ENCODE measurements around the gene EPHB2.

Gene EPHB2

GRCh38 chr1:22780696-22781095 lies 70.1 kb downstream of the EPHB2 start:
- no peak for DNase-seq (ENCODE audit: low read depth)

DNA sequence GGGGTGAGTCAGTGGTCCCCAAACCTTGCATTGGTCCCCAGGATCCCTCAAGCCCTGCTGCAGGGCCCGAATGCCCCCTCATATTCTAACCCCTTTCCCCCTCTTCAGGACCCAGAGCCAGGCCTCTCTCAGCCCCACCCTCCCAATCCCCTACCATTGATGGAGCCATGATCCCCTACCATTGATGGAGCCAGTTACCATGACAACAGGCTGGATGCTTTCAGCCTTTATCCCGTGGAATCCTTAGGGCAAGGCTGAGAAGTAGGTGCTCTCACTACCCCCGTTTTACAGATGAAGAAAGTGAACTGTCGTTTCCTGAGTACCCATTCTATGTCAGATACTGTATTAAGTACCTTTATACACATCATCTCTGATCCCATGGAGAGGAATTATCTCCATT lies 70.8 kb downstream of the EPHB2 start:
- no peak for DNase-seq (ENCODE audit: low read depth)

DNA sequence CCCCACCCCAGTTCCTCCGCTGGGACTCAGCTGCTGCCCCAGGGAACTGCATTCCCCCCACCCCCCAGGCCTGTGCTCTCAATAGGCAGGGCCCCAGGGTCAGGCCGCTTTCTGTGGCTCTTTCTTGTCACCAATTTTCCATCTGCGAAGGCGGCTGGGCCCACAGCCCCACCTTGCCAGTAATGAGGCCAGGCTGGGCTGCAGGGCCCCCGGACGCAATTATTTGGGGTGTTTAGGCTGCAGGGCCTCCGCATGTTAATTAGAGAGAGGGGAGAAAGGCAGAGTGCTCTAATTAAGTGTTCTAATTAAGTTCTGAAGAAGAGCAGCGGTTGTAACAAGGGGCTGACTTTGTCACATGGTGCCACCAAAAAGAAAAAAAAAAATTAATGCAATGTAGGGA lies 71.8 kb downstream of the EPHB2 start:
- no peak for DNase-seq (ENCODE audit: low read depth)

GRCh38 chr1:22784317-22784716 lies 73.7 kb downstream of the EPHB2 start:
- no peak for DNase-seq (ENCODE audit: low read depth)

- no peak for DNase-seq (ENCODE audit: low read depth)
These were observed 74.1 kb downstream of the EPHB2 start for GRCh38 chr1:22784737-22785136.

- DNase-seq (ENCODE audit: low read depth), result no peak
These were observed 75.5 kb downstream of the EPHB2 start for GRCh38 chr1:22786101-22786500.

DNA sequence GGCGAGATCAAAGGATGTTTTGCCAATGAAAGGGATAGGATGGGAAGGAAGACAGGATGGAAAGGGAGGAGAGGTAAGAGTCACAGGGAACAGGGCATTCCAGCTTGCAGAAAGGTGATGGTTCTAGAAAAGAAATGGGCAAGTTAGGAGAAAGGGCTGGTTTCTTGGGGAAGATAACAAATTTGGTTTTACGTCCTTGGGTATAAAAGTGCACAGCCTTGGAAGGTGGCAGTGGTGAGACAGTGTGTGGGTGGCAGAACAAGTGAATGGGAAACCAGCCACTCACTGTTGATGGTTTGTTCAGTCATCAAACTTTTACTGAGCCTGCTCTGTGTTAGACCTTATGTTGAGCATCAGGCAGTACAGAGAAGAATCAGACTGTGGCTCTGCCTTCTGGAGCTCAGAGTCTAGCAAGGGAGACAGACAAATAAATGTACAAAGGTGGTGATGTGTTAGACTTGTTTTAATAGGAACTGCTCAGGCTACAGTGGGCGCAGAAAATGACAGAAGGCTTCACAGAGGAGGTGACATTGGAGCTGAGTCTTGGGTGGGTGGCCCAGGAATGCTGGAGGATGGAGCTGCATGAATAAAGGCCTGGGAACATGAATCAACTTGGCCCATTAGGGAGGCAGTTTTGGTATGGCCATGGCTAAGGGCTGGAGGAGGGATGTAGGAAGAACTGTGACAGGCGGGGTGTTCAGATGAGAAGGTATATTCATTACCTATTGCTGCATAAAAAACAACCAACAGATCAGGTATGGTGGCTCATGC lies 76.3 kb downstream of the EPHB2 start:
- DNase-seq (ENCODE audit: low read depth), result no peak

GRCh38 chr1:22787636-22788035 lies 77.0 kb downstream of the EPHB2 start:
- no peak for DNase-seq (ENCODE audit: low read depth)

DNA sequence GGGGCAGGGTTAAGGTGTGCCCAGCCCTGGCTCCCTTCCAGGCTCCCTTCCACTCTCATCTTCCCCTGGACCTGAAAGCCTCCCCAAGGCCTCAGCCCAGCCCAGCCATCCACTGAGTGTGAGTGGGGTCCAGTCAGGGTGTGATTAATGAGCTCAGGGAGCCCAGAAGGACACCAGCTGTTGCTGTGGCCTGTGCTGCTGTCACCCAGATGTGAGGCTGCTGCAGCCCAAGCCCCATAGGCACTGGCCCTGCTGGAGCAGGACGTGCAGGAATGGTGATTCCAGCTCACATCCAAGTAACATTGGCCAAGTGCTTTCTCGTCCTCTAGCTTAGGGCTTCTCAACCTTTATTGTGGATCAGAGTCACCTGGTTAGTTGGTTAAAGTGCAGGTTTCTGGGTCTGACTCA lies 77.6 kb downstream of the EPHB2 start:
- DNase-seq (ENCODE audit: low read depth), result no peak

DNA sequence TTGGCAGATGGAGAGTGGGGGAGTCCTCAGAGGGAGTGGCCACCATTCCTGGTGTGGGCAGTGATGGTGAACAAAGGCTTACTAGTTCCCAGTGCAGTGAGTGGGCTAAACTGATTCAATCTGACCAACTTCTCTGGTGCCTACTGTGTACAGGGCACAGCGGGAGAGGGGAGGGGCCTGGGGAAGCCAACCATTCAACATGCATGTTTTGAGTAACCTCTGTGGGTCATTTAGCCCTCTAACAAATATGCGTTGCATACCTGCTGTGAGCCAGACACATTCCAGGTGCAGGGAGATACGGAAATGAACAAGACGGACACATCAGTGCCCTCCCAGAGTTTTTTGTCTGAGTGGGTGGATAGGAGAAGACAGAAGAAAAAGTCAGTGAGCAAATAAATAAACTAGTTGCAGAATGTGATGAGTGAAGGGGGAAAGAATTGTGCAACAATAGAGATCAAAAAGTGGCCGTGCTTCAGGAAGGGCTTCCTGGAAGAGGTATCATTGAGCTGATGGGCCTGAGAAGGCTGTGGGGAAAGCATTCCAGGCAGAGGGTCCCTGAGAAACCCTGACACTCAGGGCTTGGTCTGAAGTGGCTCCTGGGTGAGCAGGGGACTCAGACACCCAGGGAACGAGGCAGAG lies 78.8 kb downstream of the EPHB2 start:
- no peak for DNase-seq (ENCODE audit: low read depth)

GRCh38 chr1:22790232-22791008 lies 79.8 kb downstream of the EPHB2 start:
- DNase-seq (ENCODE audit: low read depth), result no peak

DNA sequence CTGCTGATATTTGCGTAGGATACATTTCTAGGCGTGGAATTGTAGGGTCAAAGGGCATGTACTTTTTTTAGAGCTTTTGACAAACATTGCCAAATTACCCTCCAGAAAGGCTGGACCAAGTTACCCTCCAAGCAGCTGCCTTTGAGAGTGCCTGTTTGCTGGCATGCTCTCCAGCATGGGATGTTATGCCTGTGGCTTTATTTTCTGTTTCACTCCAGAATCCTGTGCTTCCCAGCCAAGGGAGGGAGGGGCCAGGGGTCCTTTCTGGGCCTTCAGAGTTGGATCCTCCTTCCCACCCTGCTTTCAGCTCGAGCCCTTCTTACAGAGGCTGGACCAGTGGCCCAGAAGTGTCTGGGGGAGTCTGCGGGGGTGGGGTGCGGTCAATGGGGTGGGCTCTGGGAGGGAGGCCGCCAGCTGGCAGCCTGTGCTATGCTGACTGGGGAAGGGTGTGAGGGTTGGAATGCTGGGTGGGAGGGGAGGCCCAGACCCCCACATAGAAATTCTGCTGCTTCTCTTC lies 81.2 kb downstream of the EPHB2 start:
- no peak for DNase-seq (ENCODE audit: low read depth)

- no peak for DNase-seq (ENCODE audit: low read depth)
These were observed 81.9 kb downstream of the EPHB2 start for GRCh38 chr1:22792396-22793160.

DNA sequence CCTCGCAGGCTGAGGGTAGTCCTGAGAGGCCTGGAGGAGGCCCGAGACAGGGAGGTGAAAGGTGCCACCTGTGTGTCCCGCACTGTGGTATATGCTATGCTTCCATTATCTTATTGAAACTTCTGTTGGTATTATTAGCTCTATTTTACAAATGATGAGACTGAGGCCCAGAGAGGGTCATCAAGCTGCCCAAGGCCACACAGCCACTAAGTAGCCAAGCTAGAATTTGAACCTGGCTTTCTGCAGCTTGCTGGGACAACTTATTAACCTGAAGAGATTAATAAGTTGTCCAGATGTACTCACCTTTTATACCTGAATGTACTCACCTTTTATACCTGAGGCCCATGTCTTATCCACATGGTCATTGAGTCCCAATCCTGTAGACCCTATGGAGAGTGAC lies 83.0 kb downstream of the EPHB2 start:
- no peak for DNase-seq (ENCODE audit: low read depth)

DNA sequence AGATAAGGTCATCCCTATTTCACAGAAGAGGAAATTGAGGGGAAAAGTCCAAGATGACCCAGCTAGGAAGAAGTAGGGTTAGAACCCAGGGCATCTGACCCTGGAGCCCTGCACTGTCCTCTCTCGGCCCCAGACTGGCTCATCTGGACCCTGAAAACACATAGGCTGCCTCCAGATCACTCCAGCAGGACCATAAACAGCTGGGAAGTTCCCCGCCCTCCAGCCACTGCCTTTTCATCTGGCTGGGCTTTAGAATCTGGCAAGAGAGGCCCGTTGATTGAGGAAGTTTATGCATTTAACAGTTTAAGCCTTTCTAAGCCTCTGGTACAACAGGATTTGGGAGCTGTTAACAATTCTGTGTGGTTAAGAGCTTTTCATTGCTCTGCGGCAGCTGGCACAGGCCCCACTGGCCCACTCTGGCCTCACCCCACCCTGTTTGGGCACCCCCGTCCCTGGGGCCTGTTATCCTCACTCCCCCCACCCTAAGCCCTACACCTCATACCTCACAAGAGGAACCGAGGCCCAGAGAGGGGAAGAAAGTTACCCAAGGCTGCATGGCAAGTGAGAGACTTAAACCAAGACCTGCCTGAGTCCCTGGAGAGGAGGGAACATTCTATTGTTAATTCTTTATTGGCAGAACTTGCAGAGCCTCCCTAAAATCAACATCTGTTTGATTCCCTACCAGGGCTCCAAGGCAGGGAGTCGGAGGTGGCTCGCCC lies 84.2 kb downstream of the EPHB2 start:
- no peak for DNase-seq (ENCODE audit: low read depth)

- no peak for DNase-seq (ENCODE audit: low read depth)
These were observed 84.7 kb downstream of the EPHB2 start for GRCh38 chr1:22795366-22795714.

GRCh38 chr1:22796642-22797041 lies 86.0 kb downstream of the EPHB2 start:
- DNase-seq (ENCODE audit: low read depth), result no peak

GRCh38 chr1:22798083-22798482 lies 87.4 kb downstream of the EPHB2 start:
- DNase-seq (ENCODE audit: low read depth), result no peak

- DNase-seq (ENCODE audit: low read depth), result no peak
These were observed 89.3 kb downstream of the EPHB2 start for GRCh38 chr1:22799971-22800370.

DNA sequence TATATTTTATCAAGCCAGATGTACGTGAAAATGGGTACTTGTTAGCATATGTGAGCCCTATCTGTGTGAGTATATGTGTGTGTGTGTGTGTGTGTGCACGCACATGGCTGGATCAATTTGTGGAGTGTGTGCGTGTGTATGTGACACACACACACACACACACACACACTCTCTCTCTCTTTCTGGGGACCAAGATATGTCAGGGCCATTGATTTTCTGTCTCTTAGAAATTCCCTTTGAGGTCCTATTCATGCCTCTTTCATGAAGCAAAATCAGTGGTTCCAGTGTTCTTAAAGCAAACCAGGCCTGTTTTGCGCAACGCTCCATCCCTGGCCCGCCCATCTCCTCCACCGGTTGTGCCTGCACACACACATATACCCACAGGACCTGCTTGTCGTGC lies 90.0 kb downstream of the EPHB2 start:
- DNase-seq (ENCODE audit: low read depth), result no peak

DNA sequence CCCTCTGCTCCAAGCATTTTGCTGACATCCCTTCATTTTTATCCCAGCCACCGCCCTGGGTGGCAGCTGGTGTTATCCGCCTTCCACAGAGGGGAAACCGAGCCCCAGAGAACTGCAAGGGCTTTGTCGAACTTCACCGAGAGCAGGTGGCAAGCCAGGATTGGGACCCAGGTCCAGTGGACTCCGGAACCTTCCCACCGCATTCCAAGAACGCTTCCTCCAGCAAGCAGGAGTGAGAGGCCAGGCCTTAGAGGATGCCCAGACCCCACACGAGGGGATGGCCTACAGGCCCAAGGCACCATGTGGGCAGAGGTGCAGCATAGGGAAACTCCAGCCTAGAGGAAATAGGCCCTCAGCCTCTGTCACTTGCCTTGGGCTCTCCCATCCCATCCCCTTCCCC lies 90.7 kb downstream of the EPHB2 start:
- no peak for DNase-seq (ENCODE audit: low read depth)

DNA sequence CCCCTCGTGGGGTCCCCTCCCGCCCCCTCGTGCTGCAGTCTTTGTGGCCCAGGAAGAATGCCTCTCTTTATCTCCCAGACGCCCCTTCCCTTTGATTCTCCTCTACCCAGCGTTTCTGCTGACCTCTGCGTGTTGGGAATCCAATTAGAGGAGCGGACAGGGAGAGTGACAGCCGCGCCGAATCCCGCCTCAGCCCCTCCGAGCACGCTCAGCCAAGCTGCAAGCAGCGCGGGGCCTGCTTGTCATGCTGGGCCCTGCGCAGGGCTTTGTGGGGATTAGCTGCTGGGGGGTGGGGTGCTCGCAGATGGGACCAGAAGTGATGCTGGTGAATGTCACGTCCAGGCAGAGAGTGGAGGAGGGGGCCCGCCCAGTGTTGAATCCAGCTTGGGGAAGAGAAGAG lies 91.1 kb downstream of the EPHB2 start:
- no peak for DNase-seq (ENCODE audit: low read depth)
